Measurements from ENCODE around the gene GOLGA6L26. TPM values are rescaled to one million over a fixed set of nuclear protein-coding genes. Genes with fewer than 3 reads are reported as not detected.

GOLGA6L26 gene
- total RNA-seq, 1 donor from 2014 or later: not detected

Other genes starting within 250 kb of the GOLGA6L26 start
- not detected in 2 replicates for gene GOLGA6L1, start 197.4 kb downstream of the GOLGA6L26 start, total RNA-seq
- not detected in 2 replicates for gene GOLGA8S, start 20.6 kb upstream of the GOLGA6L26 start, total RNA-seq
- not detected in 2 replicates for gene GOLGA6L2, start 113.0 kb upstream of the GOLGA6L26 start, total RNA-seq
- gene MKRN3, start 231.5 kb upstream of the GOLGA6L26 start, total RNA-seq: 10.1 and 10.6 TPM in 2 replicates

Data from myocyte (in vitro differentiated cells).